NCI-H2107 (cell line): ENCODE data around the gene SLIT3.

ENCODE experiments used
- DNase-seq: peaks from one replicate; lab custom pipeline; 2025; lab: John Stamatoyannopoulos, UW

The SLIT3 gene

DNA sequence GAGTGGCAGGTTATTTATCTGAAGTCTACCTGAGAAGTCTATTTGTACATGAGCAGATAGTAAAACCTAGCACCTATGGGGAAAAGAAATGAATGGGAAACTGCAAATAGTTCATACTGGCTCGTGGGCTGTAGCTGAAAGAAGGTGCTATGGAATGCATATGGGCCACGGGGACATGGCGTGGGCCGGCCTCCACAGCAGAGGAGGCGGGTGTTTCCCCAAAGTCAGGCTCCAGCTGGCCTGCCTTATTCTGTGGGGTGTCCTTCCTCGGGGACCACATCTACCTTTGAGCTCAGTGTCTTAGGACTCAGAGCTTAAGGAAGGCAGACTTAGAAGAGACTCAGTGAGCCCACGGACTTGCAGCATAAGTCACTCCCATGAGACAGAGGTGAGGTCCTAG lies 371.3 kb downstream of the SLIT3 start:
- no peak for DNase-seq

DNA sequence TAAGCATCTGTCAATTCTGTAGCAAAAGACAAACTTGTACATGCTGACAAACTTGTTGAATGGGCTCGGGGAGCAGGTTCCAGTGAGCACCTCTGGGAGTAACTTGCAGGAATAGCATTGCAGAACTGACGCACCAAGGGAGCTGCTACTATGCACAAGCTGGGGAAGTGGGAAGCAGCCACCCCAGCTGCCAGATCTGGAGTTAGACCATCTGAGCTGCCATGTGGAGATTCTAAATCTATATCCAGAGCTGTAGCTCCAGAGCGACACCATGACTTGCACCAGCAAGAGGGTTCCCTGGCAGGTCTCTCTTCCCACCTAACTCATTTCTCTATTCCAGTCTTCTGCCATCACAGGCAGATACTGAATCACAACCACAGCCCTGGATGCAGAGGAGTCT lies 375.8 kb downstream of the SLIT3 start:
- no peak for DNase-seq

GRCh38 chr5:168921147-168921866 lies 379.6 kb downstream of the SLIT3 start:
- no peak for DNase-seq

GRCh38 chr5:168920019-168920810 lies 380.7 kb downstream of the SLIT3 start:
- no peak for DNase-seq

DNA sequence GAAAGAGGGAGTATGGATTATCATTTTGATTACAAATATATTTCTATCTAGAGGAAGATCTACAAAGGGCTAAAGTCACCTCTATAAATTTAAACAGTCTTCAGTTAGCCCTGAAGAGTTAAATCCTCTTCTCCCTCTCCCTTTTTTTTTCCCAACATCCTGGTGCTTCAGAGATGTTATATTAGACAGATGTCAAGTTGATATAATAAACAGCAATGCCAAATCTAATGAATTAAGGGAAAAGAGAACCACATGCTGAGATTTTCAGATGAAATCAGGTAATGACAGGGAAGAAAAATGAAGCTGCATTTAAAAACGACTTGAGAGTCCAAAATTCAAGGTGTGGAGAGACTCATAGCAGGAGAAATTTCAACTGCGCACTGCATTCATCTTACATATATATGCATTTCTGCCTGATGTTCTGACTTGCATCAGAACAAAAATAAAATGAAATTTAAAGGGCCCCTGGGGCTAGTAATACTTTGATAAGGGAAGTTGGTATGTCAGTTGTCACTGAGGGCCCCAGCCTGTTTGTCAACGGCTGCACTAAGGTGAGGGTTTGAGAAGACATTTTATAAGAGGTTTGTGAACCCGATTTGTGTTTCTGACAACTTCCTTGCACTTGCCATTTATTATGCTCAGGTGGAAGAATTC lies 382.9 kb downstream of the SLIT3 start:
- no peak for DNase-seq

GRCh38 chr5:168916852-168917251 lies 384.1 kb downstream of the SLIT3 start:
- no peak for DNase-seq

DNA sequence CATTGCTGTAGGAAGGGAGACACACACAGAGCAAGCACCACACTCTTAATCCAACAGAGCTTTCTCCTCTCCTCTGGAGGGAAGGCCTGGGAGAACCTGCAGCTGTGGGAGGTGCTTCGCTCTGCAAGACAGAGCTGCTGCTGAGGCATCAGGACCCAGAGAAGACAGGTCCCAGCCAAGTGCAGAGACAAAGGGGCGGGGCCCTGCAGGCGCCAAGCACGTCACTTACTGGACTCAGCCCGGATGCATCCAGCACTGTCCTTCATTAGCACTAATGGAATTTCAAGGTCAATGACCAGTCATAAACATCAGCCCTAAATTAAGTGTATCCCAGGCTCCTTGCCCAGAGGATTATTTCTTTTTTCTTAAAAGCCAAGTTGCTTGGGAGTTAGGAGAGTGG lies 384.7 kb downstream of the SLIT3 start:
- DNase-seq = no peak

DNA sequence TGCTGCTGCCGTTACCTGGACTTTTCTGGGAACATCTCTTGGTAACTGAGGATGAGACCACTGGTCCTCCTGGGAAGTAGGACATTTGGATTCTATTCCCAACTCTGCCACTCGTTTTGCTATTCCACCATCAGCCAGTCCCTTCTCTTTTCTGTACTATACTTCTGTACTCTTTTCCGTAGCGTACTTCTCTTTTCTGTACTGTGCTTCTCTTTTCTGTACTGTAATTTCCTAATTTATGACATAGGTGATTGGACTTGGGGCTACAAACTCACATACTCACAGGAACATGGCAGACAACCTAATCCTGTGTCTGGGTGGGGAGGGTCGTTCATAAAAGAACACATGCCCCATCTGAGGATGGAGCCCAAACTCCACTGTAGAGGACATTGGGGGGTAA lies 386.4 kb downstream of the SLIT3 start:
- no peak for DNase-seq

GRCh38 chr5:168910874-168911273 lies 390.1 kb downstream of the SLIT3 start:
- no peak for DNase-seq

DNA sequence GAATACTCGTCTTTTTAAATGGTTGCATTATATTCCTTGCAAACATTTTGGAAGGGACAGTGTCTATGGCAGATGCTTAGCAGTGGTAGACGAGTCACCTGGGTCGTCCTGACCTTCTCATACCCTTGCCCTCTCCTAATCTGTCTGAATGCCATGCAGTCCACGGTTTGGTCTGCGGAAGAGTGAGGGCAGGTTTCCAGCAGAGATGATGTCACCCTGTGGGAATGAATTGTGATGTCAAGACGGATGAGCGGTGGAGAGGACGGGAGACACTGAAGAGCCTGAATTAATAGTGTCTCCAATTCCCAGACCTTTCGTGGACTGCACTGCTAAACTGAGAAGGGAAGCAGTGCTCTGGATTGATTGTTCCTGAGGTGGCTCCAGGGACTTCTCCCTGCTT lies 392.7 kb downstream of the SLIT3 start:
- no peak for DNase-seq

- DNase-seq = no peak
These were observed 397.9 kb downstream of the SLIT3 start for GRCh38 chr5:168903061-168903460.

- DNase-seq = no peak
These were observed 401.3 kb downstream of the SLIT3 start for GRCh38 chr5:168899673-168900072.

DNA sequence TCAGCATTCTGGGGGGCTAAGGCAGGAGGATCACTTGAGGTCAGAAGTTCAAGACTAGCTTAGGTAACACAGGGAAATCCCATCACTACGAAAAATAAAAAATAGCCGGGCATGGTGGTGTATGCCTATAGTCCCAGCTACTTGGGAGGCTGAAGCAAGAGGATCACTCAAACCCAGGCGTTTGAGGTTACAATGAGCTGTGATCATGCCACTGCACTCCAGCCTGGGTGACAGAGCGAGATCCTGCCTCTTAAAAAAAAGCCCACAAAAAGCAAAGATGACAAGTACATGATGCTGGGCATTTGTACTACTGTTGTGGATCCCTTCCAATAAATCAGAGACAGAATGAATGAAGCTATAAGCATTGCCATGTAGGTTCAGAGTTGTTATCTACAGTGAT lies 401.7 kb downstream of the SLIT3 start:
- DNase-seq = no peak

DNA sequence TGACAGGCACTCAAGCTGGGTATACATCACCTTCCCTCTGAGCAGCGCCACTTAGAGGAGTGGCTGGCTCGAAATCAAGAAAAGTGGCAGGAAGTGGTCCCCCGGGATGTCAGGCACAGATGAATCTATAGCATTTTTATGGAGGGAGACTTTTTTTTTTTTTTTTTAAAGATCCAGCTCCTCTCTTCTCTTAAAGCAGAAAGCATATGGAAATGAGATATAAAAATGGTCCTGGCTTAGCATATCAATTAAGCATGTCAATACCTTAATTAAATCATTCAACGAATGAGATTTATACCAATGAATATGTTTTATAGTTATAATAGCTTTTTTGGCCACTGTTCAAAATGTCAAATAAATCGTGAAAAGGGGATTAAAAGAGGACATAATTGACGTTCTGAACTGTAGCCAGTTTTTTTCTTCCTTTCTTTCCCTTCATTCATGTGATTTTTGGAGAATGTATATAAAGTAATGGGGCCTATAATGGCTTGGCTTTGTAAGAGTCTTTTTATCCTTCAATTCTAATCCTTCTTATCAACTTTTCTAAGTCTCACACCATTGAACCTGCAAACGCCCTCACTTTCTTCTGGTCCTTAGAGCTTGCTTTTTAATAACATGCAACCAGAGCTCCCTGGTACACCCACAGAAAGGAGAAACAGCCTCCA lies 402.6 kb downstream of the SLIT3 start:
- DNase-seq = no peak

- no peak for DNase-seq
These were observed 403.4 kb downstream of the SLIT3 start for GRCh38 chr5:168897387-168898122.

DNA sequence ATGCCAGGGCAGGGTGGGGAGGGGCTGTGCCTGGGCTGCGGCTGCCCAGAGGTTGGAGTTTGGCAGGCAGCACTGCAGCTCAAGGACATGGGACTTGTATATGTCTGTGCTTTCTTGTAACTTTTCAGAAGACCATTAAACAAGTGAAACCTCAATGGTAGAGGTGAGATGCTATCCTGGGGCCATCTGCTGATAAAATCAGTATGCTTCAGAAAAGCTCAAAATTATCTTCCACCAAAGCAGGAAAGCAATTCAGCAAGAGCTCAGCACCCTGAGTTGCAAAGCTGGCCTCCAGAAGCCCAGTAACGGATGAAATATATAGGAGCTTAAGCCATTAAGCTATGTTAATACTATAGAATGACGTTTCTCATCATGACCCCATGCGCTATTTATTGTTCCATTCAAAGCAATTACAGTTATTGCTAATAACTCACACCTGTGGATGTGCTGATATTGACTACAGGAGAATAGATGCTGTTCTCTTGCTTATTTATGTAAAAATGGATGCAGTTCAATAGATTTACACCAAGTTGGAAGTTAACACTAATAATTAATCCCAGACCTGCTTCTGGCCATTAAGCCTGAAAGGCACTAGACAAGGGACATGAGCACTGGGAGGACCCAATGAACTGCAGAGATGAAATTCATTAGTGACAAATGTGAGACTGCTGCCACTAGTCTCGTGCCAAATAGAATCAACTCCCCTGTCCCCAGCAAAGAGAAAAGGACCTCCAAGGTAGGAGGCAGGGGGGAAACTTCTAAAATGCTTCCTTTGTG lies 405.5 kb downstream of the SLIT3 start:
- no peak for DNase-seq

- DNase-seq = no peak
These were observed 407.7 kb downstream of the SLIT3 start for GRCh38 chr5:168893283-168893682.

- DNase-seq = no peak
These were observed 408.2 kb downstream of the SLIT3 start for GRCh38 chr5:168892618-168893186.

GRCh38 chr5:168890816-168891812 lies 409.8 kb downstream of the SLIT3 start:
- DNase-seq = no peak
